GM19025 (cell line): ENCODE data around the gene SPACA4.

Experiments used
- ATAC-seq: cut with Tn5 transposase; IDR thresholded peaks from one replicate; pipeline ENCODE4 v1.9.1; 2021; ENCODE audit warnings: mild to moderate bottlenecking, low read depth, moderate library complexity; ENCODE audit not compliant: unreplicated experiment

Gene SPACA4

GRCh38 chr19:48646001-48646721 lies 39.6 kb downstream of the SPACA4 start, which contains the start of gene CA11:
CA11 (minus strand) TSS chr19:48646187; CDS start chr19:48645632, 555 bp downstream.
- peak; percentile 82 for ATAC-seq

GRCh38 chr19:48646722-48647216 lies 40.2 kb downstream of the SPACA4 start:
- ATAC-seq: no peak

- ATAC-seq: no peak
Observed at GRCh38 chr19:48648134-48648533, 41.6 kb downstream of the SPACA4 start.

- ATAC-seq: no peak
Observed at GRCh38 chr19:48650974-48651682, 44.6 kb downstream of the SPACA4 start.

- no peak for ATAC-seq
Observed at GRCh38 chr19:48651683-48652048, 45.1 kb downstream of the SPACA4 start.

- no peak for ATAC-seq
Observed at GRCh38 chr19:48654299-48655059, 47.9 kb downstream of the SPACA4 start.

DNA sequence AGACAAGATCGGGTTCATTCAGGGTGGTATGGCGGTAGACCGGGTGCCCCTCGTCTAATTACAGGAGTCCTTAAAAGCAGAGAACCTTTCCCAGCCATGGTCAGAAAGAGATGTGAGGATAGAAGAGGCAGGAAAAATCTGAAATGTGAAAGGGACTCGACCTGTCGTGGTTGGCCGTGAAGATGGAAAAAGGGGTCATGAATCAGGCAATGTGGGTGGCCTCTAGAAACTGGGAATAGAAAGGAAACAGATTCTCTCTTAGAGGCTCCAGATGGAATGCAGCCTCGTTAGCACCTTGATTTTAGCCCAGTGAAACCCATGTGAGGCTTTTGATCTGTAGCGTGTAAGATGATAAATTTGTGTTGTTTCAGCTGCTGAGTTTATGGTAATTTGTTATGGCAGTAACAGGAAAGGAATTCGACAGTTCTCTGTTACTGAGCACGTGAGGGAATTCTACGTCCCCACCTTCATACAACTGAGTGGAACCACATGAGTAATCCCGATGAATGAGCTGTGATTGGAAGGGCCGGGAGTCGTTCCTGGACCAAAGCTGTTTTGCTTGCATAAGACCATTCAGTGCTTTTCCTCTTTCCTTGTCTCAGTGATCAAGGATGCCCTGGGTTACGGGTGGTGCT lies 50.4 kb downstream of the SPACA4 start:
- no peak for ATAC-seq
